DOHH2 (cell line): ENCODE data around the gene WFDC9.
"Not testable (repeated sequence)": the region's sequence is repeated elsewhere in the genome, so short reads cannot be mapped to it uniquely, and the experiment has no call there.

Experiments used
- CTCF ChIP-seq: fragments of 200-600 bp; sonication (generic); IDR thresholded peaks from one replicate; pipeline ENCODE4 v1.5.1; 2014; ENCODE audit warnings: antibody characterized with exemption, mild to moderate bottlenecking, low read depth, low read length; ENCODE audit not compliant: poor library complexity, severe bottlenecking
- EZH2phosphoT487 ChIP-seq: fragments of 200-600 bp; sonication (generic); IDR thresholded peaks from 2 replicates; pipeline ENCODE4 v1.6.1; 2017; ENCODE audit warnings: borderline replicate concordance, mild to moderate bottlenecking, antibody characterized with exemption, low read length, moderate library complexity, mixed read lengths

GRCh38 chr20:45585986-45586385 lies 45.1 kb downstream of the WFDC9 start:
- TF ChIP-seq CTCF, EZH2phosphoT487: not testable (repeated sequence)
